Fibroblast of mammary gland (primary cell): ENCODE results near the gene INPP4B.

Experiments used
- DNase-seq: peaks from one replicate; pipeline ENCODE4 v3.0.0-alpha.2; 2010; ENCODE audit warnings: low read depth
- H3K4me3 ChIP-seq: 2 replicates; pipeline ENCODE4 v1.5.1; 2011; ENCODE audit warnings: low read depth, mild to moderate bottlenecking, low read length, moderate library complexity; ENCODE audit not compliant: control insufficient read depth
- TF ChIP-seq, protein P1 (sequence below): conservative IDR thresholded peaks from 2 replicates; pipeline ENCODE4 v1.5.1; 2011; ENCODE audit warnings: low read depth, low read length, inconsistent platforms; ENCODE audit not compliant: control insufficient read depth, insufficient read depth

INPP4B gene

DNA sequence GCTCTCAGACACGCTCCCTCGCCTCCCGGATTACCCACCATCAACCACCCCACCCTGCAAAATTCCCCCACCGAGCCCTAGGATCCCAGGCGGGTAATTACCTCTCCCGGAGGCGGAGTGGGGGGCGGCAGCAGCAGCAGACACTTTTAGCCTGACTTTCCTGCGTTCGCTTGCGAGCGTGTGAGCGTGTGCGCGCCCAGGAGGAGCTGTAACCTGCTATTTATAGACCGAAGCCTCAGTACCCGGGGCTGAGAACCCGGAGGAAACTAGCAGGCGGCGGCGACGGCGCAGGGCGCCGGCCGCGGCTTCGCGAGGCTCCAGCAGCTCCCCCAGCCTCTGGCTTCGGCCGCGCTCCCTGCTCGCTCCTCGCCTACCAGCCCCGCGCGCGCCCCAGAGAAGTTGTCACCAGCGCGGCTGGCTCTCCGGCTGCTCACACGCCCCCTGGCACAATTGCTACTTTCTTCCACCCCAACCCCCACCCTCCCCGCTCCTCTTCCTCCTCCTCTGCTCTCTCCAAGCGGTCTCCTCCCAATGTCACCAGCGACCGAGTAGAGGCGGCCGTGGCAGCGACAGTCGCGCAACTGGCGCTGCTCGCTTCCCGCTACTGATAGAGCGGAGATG is at the start of gene INPP4B:
Gene INPP4B (minus strand): TSS at position 194 of the 621 bp plus-strand sequence.
- DNase-seq: peak; percentile 49
- TF ChIP-seq, protein P1, sequence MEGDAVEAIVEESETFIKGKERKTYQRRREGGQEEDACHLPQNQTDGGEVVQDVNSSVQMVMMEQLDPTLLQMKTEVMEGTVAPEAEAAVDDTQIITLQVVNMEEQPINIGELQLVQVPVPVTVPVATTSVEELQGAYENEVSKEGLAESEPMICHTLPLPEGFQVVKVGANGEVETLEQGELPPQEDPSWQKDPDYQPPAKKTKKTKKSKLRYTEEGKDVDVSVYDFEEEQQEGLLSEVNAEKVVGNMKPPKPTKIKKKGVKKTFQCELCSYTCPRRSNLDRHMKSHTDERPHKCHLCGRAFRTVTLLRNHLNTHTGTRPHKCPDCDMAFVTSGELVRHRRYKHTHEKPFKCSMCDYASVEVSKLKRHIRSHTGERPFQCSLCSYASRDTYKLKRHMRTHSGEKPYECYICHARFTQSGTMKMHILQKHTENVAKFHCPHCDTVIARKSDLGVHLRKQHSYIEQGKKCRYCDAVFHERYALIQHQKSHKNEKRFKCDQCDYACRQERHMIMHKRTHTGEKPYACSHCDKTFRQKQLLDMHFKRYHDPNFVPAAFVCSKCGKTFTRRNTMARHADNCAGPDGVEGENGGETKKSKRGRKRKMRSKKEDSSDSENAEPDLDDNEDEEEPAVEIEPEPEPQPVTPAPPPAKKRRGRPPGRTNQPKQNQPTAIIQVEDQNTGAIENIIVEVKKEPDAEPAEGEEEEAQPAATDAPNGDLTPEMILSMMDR: no peak
- peak within 1 kb of the TSS; percentile 61 for H3K4me3 ChIP-seq

DNA sequence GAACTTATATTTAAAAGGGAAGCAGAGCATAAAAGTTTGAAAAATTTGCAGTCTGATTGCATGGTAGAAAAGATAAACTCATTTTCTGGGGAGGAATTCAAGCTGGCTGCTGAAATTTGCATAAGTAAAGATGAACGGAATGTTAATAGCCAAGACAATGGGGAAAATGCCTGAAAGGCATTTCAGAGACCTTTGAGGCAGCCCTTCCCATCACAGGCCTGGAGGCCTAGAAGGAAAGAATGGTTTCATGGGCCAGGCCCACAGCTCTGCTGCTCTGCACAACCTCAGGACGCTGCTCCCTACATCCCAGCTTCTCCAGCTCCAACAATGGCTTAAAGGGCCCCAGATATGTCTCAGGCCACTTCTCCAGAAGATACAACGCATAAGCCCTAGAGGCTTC is 46.9 kb upstream of the INPP4B start:
- H3K4me3 ChIP-seq: no peak overlapping the region
- TF ChIP-seq, protein P1: no peak
- no peak for DNase-seq

DNA sequence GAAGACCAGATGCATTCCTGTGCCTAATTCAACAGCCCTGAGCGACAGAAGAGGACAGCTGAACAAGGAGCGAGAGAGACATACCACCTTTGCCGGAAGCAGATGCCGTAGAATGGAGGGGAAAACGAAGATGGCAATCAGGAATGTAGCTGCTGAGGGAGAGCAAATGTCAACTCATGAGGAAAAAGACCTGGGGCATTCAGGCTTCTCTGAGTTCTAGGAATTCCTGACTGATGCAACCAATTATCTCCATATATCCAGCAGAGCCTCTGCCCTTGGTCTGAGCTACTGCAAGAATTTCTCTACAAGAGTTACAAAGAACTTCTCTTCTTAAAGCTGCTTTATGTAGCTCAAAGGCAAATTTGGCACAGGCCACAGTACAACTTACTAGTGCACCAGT is 40.5 kb upstream of the INPP4B start:
- DNase-seq: no peak
- TF ChIP-seq, protein P1: no peak
- no peak overlapping the region for H3K4me3 ChIP-seq

DNA sequence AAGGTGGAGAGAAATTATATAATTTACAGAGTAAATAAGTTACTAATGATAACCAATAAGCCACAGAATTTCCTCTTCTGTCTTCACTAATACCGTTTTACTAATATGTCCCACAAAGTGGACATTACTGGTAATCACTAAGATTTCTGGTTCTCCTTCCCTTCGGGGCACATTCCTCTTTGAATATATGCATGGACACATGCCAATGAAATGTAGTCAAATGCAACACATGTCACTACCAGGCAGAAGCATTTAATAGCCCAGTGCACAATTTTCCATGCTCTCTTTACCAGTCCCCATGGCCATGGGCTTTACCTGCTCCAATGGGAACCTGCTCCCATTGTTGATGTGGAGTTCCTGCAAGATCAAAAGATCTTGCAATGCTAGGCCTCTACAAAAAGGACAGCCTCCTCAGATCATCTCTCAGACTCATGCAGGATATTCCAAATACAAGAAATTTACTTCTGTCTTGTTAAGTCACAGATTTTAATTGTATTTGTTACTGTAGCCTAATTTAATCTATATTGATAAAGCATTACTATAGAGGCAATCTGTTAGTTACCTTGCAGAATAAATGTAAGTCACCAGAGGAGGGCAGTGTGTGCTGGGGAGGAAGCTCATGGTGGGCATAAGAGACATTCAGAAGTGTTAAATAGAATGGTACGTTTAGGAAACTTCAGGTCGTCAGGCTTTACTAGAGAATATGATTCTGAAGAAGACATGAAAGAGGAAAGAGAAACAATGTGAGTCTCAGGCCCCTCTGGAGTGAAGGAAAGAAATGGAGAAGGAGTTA is 37.1 kb upstream of the INPP4B start:
- DNase-seq: peak; percentile 13
- TF ChIP-seq, protein P1: peak; percentile 20

DNA sequence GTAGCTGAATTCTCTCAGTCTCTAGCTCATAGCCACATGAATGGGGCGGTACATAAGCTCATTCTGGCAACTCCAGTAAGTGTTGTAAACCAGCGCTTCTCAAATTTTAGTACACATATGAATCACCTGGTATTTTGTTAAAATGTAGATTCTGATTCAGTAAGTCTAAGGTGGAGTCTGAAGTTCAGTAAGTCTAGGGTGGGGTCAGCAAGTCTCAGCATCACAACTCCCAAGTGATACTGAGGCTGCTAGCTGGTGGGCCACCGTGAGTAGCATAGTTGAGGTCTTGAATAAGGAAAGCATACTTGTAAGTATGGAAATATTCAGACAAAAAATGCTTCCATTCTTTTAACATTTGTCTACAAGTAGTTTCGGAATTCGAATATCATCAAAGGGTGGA is 36.1 kb upstream of the INPP4B start:
- no peak for DNase-seq
- no peak overlapping the region for H3K4me3 ChIP-seq
- TF ChIP-seq, protein P1: no peak

More for the DNA sequence above, 37.1 kb upstream of the INPP4B start:
- H3K4me3 ChIP-seq: no peak overlapping the region

DNA sequence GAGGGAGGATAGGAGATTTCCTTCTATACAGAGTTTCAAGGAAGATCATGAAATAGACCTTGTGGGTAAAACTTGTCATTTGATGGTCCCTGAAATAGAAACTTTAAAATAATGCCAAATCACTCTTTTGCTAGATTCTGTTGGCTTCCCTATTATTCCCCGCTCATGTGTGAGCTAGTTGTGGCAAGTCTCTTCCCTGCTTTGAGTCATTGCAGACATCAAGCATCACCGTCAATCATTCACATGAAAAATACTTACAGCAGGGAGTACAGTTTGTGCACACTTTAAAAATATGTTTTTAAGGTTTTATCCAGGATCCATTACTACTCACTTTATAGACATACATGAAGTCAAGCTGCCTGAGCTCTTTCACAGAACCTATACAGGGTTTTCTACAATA is 35.2 kb upstream of the INPP4B start:
- H3K4me3 ChIP-seq: no peak overlapping the region
- TF ChIP-seq, protein P1: no peak
- no peak for DNase-seq

DNA sequence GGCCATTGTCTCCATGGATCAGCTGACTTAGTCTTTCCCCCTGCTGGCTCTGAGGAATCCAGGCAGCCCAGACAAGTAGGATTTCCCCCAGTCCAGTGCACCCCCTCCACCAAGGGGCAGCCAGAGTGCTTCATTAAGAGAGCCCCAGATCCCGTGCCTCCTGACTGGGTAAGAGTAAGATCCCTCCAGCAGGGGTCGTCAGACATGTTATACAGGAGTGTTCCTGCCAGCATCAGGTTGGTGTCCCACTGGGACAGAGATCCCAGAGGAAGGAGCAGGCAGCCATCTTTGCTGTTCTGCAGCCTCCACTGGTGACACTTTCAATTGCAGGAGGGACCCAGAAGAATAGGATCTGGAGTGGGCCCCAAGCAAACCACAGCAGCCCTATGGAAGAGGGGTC is 29.0 kb upstream of the INPP4B start:
- H3K4me3 ChIP-seq: no peak overlapping the region
- TF ChIP-seq, protein P1: no peak
- DNase-seq: no peak
